Measurements from ENCODE around the gene ALDH3A1. TPM values are rescaled to one million over a fixed set of nuclear protein-coding genes. Genes with fewer than 3 reads are reported as not detected.
A peak's percentile ranks its signal among the peaks of the same experiment; 100 is the strongest.

ALDH3A1 gene
- total RNA-seq, 2 experiments from 2014 or later = not detected

DNA sequence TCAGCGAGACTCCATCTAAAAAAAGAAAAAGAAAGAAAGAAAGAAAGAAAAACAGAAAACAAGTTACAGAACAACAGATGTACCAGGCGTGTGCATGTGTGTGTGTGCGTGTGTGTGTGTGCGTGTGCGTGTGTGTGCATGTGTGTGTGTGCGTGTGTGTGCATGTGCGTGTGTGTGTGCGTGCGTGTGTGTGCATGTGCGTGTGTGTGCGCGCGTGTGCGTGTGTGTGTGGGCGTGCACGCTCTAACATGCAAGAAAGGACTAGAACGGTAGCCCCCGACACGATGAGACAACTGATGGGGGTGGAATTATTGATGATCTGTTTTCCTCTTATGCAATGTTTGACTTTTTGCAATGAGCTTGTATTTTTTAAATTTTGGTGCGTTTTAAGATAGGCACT lies 1.6 kb downstream of the ALDH3A1 start:
- H3K36me3 ChIP-seq (ENCODE audit: insufficient read depth, low read length) = no peaks in the 10 kb centered on the region
- no peaks in the 10 kb centered on the region for H3K27me3 ChIP-seq (ENCODE audit: control insufficient read depth in 1 of 2, insufficient read depth in 2 of 2, low read length in 2 of 2)
- intact Hi-C loops (cut with DNase I, micrococcal nuclease) = loop anchor here in 1 of 2 experiments (5.0 kb wide), 1 partner anchor 94 kb away; no protein-coding TSS in a partner anchor
- no peaks in the 10 kb centered on the region for H3K9me3 Mint-ChIP-seq
- ATAC-seq (ENCODE audit: poor library complexity) = no peak
- H3K4me3 ChIP-seq (ENCODE audit: low read length) = no peak overlapping the region
- no peak overlapping the region for H3K27ac ChIP-seq (ENCODE audit: low read depth in 1 of 2, low read length in 2 of 2)
- CTCF ChIA-PET = no interaction called here
- no peaks in the 10 kb centered on the region for H3K36me3 Mint-ChIP-seq (ENCODE audit: low read depth)
- no peak overlapping the region for H3K4me3 Mint-ChIP-seq
- peaks cover 14% of the 10 kb centered on the region for H3K4me1 Mint-ChIP-seq (ENCODE audit: low read depth)
- H3K27me3 Mint-ChIP-seq = no peaks in the 10 kb centered on the region
- TF ChIP-seq, protein P1, sequence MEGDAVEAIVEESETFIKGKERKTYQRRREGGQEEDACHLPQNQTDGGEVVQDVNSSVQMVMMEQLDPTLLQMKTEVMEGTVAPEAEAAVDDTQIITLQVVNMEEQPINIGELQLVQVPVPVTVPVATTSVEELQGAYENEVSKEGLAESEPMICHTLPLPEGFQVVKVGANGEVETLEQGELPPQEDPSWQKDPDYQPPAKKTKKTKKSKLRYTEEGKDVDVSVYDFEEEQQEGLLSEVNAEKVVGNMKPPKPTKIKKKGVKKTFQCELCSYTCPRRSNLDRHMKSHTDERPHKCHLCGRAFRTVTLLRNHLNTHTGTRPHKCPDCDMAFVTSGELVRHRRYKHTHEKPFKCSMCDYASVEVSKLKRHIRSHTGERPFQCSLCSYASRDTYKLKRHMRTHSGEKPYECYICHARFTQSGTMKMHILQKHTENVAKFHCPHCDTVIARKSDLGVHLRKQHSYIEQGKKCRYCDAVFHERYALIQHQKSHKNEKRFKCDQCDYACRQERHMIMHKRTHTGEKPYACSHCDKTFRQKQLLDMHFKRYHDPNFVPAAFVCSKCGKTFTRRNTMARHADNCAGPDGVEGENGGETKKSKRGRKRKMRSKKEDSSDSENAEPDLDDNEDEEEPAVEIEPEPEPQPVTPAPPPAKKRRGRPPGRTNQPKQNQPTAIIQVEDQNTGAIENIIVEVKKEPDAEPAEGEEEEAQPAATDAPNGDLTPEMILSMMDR (IDR thresholded peaks at IDR 0.05) = no peak
- H3K9me3 ChIP-seq (ENCODE audit: control insufficient read depth in 1 of 2, insufficient read depth in 1 of 2, low read length in 2 of 2) = no peaks in the 10 kb centered on the region
- no peak overlapping the region for H3K27ac Mint-ChIP-seq
- no peak for DNase-seq
- POLR2A ChIA-PET = no interaction called here
- peaks cover 11% of the 10 kb centered on the region for H3K4me1 ChIP-seq (ENCODE audit: insufficient read depth, low read length)

DNA sequence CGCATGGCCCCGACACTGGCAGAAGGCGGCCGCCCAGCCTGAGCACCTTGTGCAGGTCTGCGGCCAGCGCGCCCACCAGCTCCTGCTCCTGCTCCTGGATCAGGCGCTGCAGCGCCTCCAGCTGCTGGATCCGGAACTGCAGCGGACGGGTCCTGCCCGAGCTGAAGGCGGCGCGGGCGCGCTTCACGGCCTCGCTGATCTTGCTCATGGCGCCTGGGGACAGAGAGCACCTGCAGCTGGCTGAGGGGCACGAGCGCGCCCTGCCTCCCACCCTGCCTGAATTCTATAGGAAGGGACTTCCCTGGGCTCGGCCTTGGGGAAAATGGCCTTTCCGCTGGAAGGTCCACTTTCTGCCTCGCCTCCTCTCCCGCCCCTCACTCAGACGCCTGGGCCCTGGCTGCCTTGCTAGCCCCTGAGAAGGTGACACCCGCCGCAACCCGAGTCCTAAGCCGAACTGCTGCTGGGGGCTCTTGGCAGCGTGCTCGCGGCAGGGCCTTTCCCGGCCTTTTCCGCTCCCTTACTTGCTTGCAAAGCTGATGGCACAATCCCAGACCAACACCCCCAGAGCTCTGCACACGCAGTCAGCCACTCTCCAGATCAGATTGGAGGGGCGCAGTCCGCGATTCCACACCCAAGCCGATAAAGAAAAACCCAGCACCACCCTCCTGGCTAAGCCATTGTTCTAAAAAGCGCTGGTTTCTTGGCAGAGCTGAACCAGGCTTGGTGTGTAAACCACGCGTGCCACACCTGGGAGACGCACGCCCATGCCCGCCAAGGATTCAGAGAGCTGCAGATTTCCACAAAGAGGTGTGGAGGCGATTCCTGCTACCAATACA lies 3.0 kb downstream of the ALDH3A1 start:
- no peaks in the 10 kb centered on the region for H3K9me3 ChIP-seq (ENCODE audit: control insufficient read depth in 1 of 2, insufficient read depth in 1 of 2, low read length in 2 of 2)
- H3K27me3 Mint-ChIP-seq = no peaks in the 10 kb centered on the region
- no peaks in the 10 kb centered on the region for H3K27me3 ChIP-seq (ENCODE audit: control insufficient read depth in 1 of 2, insufficient read depth in 2 of 2, low read length in 2 of 2)
- H3K4me1 Mint-ChIP-seq (ENCODE audit: low read depth) = peaks cover 14% of the 10 kb centered on the region
- DNase-seq (peak; percentile 75 to 91 (median 86)), ATAC-seq (ENCODE audit: poor library complexity) (peak; percentile 99)
- no peaks in the 10 kb centered on the region for H3K36me3 Mint-ChIP-seq (ENCODE audit: low read depth)
- H3K36me3 ChIP-seq (ENCODE audit: insufficient read depth, low read length) = no peaks in the 10 kb centered on the region
- H3K27ac Mint-ChIP-seq = no peak overlapping the region
- H3K27ac ChIP-seq (ENCODE audit: low read depth in 1 of 2, low read length in 2 of 2) = no peak overlapping the region
- peaks cover 11% of the 10 kb centered on the region for H3K4me1 ChIP-seq (ENCODE audit: insufficient read depth, low read length)
- intact Hi-C loops (cut with DNase I, micrococcal nuclease) = loop anchor here in 1 of 2 experiments (5.0 kb wide), 1 partner anchor 93 kb away; no protein-coding TSS in a partner anchor
- no peaks in the 10 kb centered on the region for H3K9me3 Mint-ChIP-seq
- ChIA-PET CTCF (interaction anchor here (0.5 to 1.5 kb wide), 15 partner anchors 9 to 378 kb away, joined by 3 to 8 read pairs (median 4); partner anchors contain the start of gene ALDH3A2), POLR2A (interaction anchor here (1.0 to 2.1 kb wide), 3 partner anchors 21 to 211 kb away, joined by 5 to 16 read pairs (median 5); partner anchors contain the start of gene ALDH3A2)
- peak overlapping the region; percentile 35 for H3K4me3 ChIP-seq (ENCODE audit: low read length)
- H3K4me3 Mint-ChIP-seq = peak overlapping the region; percentile 66
- TF ChIP-seq, protein P1 (IDR thresholded peaks at IDR 0.05) = peak; percentile 84

DNA sequence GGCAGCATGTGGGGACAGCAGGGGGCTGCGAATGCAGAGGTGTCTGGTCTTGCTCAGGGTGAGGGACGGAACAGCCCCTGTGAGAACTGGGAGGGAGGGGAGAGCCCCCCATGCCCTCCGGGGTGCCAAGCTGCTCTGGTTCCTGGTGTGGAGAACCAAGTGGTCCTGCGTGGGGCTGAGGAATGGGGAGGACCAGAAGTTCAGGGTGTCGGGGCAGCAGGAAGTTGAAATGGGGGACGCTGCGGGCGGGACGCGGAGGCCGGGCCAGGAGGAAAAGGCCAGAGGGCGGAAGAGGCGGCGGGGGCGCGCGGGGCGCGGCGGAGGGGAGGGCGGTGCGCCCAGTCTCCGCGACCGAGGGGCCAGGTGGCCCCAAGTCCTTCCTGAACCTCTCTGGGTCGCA lies 3.6 kb downstream of the ALDH3A1 start:
- H3K27ac ChIP-seq (ENCODE audit: low read depth in 1 of 2, low read length in 2 of 2) = no peak overlapping the region
- Mint-ChIP-seq H3K27me3 (no peaks in the 10 kb centered on the region), H3K36me3 (ENCODE audit: low read depth) (no peaks in the 10 kb centered on the region), H3K4me3 (peak overlapping the region; percentile 66), H3K27ac (no peak overlapping the region), H3K4me1 (ENCODE audit: low read depth) (peaks cover 14% of the 10 kb centered on the region), H3K9me3 (no peaks in the 10 kb centered on the region)
- peaks cover 11% of the 10 kb centered on the region for H3K4me1 ChIP-seq (ENCODE audit: insufficient read depth, low read length)
- no peaks in the 10 kb centered on the region for H3K36me3 ChIP-seq (ENCODE audit: insufficient read depth, low read length)
- H3K9me3 ChIP-seq (ENCODE audit: control insufficient read depth in 1 of 2, insufficient read depth in 1 of 2, low read length in 2 of 2) = no peaks in the 10 kb centered on the region
- TF ChIP-seq, protein P1 (IDR thresholded peaks at IDR 0.05) = no peak
- DNase-seq = peak in 3 of 14 experiments; percentile 18 to 37 (median 20)
- no peak for ATAC-seq (ENCODE audit: poor library complexity)
- intact Hi-C loops (cut with DNase I, micrococcal nuclease) = no loop called here
- H3K27me3 ChIP-seq (ENCODE audit: control insufficient read depth in 1 of 2, insufficient read depth in 2 of 2, low read length in 2 of 2) = no peaks in the 10 kb centered on the region
- ChIA-PET CTCF (interaction anchor here (0.5 to 1.5 kb wide), 14 partner anchors 9 to 377 kb away, joined by 3 to 8 read pairs (median 4); partner anchors contain the start of gene ALDH3A2), POLR2A (interaction anchor here (1.0 to 2.1 kb wide), 3 partner anchors 22 to 210 kb away, joined by 5 to 16 read pairs (median 5); partner anchors contain the start of gene ALDH3A2)
- peak overlapping the region; percentile 35 for H3K4me3 ChIP-seq (ENCODE audit: low read length)
